Activated CD4-positive, CD25-positive, alpha-beta regulatory T cell (primary cell): Measurements from ENCODE around the gene MAZ.
A peak's percentile ranks its signal among the peaks of the same experiment; 100 is the strongest.
"Not testable (repeated sequence)": the region's sequence is repeated elsewhere in the genome, so short reads cannot be mapped to it uniquely, and the experiment has no call there.

ENCODE experiments used
- DNase-seq, 4 experiments: peaks; one replicate each; lab custom pipeline; 2025; lab: John Stamatoyannopoulos, UW

Gene MAZ

DNA sequence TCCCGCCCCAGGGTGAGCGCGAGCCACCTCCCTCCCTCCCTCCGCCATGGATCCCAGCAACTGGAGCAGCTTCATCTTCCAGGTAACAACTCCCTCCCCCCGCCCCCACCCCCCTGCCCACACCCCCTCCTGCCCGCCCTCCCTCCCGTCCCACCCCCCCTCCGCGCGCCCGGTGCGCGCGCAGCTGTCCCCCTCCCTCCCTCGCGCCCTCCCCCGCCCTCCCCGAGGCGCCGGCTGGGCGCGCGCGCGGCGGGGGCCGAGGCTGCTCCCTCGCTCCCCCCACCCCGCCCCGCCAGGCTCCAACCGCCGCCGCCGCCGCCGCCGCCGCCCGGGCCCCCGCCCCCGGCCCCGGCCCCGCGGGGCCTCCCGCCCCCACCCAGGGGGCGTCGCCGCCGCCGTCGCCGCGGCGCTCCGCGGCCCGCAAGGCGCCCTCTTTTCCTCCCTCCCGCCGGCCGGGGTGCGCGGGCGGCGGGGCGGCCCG, at the start of gene MAZ:
TSS of gene MAZ (plus strand) at position 431 of the 481 bp plus-strand sequence. CDS start 173 bp downstream, outside the sequence.
- peak in 3 of 4 experiments; percentile 83 to 84 (median 83) for DNase-seq

GRCh38 chr16:29756654-29757053, 49.7 kb upstream of the MAZ start:
- DNase-seq = no peak

- not testable (repeated sequence) for DNase-seq
Observed at GRCh38 chr16:29757086-29757485, 49.2 kb upstream of the MAZ start.

- no peak for DNase-seq
Observed at GRCh38 chr16:29757950-29758466, 48.3 kb upstream of the MAZ start.

DNA sequence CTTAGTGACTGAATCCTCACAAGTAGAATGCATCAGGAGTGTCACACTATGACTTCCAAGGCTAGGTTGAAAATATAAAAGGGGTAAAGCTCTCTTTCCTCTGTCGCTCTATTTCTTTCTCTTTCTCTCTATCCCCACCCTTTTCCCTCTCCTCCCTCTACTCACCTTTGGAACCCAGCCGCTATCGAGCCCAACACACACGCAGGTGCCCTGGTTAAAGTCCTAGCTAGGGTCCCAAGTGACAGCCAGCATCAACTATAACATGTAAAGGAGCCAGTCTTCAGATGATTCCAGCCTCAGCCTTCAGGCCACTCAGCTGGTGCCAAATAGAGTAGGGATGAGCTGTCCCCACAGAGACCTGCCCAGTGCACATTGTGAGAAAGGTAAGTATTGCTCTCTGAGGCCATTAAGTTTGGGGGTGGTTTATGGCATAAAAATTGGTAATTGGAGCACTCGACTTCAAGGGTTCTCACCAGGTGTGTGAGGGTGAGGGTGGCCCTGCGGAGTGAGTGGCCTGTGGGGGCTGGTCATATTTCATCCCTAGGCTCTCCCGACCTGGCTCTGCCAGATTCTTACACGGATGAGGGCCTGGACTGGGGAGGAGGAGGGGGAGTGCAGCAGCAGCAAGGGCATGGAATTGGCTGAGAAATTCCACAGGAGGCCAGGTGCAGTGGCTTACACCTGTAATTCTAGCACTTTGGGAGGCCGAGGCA, 45.6 kb upstream of the MAZ start:
- no peak for DNase-seq

- not testable (repeated sequence) for DNase-seq
Observed at GRCh38 chr16:29761280-29761651, 45.1 kb upstream of the MAZ start.

DNA sequence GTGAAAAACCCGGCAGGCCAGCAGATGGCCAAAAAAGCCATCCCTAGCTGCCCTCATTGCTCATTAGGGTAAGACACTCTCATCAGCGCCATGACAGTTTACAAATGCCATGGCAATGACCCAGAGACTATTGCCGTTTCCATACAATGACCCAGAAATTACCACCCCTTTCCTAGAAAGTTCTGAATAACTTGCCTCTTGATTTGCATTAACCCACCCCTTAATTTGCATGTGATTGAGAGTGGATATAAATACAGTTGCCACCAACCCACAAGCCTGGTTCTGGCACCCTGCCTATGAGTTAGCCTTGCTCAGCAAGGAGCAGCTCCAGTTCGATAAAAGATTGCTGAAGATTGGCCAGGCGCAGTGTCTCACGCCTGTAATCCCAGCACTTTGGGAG, 44.4 kb upstream of the MAZ start:
- no peak for DNase-seq

- no peak for DNase-seq
Observed at GRCh38 chr16:29763326-29763725, 43.0 kb upstream of the MAZ start.

- DNase-seq = no peak
Observed at GRCh38 chr16:29765167-29766032, 40.9 kb upstream of the MAZ start.

- DNase-seq = no peak
Observed at GRCh38 chr16:29766571-29766970, 39.8 kb upstream of the MAZ start.

- DNase-seq = no peak
Observed at GRCh38 chr16:29767062-29767461, 39.3 kb upstream of the MAZ start.

DNA sequence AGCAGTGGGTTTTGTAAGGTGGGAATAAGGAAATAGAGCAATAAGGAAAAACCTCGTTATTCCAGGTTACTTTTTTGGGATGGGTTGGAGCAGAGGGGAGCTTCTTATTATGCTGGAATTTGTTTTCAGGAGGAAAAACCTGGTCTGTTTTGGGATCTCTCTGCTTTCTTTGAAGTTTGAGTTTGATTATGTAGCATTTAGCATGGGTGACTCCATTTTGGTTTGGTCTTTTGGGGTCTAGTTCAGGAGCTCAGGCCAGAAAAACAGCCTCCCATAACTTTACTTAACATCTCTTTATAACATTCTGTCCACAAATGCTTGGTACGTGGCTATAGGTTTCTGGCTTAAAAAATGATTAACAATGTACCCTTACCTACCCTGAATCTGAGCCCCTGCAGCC, 36.8 kb upstream of the MAZ start:
- no peak for DNase-seq

GRCh38 chr16:29770250-29770929, 35.9 kb upstream of the MAZ start:
- DNase-seq = no peak

GRCh38 chr16:29772330-29772729, 34.0 kb upstream of the MAZ start:
- DNase-seq = not testable (repeated sequence)

GRCh38 chr16:29774730-29775129, 31.6 kb upstream of the MAZ start:
- DNase-seq = no peak

- DNase-seq = no peak
Observed at GRCh38 chr16:29775742-29776408, 30.5 kb upstream of the MAZ start.

GRCh38 chr16:29777576-29778350, 28.6 kb upstream of the MAZ start, which contains the start of gene ZG16:
ZG16 (plus strand) TSS chr16:29778256; CDS start chr16:29779267, 1,011 bp downstream.
- DNase-seq = no peak

DNA sequence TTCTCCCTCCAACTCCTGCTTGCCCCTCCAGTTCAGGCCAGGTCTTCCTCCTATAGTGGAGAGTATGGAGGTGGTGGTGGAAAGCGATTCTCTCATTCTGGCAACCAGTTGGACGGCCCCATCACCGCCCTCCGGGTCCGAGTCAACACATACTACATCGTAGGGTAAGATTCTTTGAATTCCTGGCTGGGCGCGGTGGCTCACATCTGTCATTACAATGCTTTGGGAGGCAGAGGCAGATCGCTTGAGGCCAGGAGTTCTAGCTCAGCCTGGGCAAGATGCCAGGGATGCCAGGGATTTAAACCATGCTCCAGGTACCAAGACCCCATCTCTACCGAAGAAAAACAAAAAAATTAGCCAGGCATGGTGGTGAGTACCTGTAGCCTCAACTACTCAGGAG, 26.9 kb upstream of the MAZ start:
- DNase-seq = no peak

GRCh38 chr16:29783094-29783953, 23.0 kb upstream of the MAZ start:
- DNase-seq = not testable (repeated sequence)

DNA sequence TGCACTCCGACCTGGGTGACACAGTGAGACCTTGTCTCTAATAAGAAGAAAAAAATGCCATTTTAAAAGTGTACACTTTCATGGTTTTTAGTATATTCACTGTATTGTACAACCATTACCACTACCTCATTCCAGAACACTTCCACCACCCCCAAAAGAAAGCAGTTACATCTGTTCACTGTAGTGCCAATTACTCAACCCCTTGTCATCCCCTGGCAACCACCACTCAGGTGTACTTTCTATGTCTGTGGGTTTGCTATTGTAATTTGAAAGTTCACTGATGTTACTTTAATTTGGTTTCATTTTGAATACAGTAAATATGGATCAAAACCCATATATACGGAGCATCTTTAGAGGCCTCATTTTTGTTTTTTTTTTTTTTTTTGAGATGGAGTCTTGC, 22.2 kb upstream of the MAZ start:
- DNase-seq = no peak
